Ovary (tissue), 9 donors: ENCODE data around the gene ECM1. TPM values are rescaled to one million over a fixed set of nuclear protein-coding genes. Genes with fewer than 3 reads are reported as not detected.

ENCODE experiments used
- DNase-seq, 5 donors: peaks; one replicate each; pipeline ENCODE4 v3.0.0-alpha.2; 2019 to 2020
- H3K27ac ChIP-seq, 2 donors: fragments of 200-600 bp; one replicate each; pipeline versions ENCODE4 v1.5.1 to v1.8.0; 2019 to 2022
- H3K27me3 ChIP-seq: fragments of 200-600 bp; one replicate; pipeline ENCODE4 v1.8.0; 2022
- H3K36me3 ChIP-seq: fragments of 200-600 bp; sonication (generic); one replicate; pipeline ENCODE4 v1.5.1; 2019
- H3K4me1 ChIP-seq: one replicate; pipeline ENCODE4 v1.8.1; 2013; ENCODE audit warnings: mild to moderate bottlenecking, moderate library complexity; ENCODE audit not compliant: insufficient read depth
- H3K4me3 ChIP-seq: fragments of 200-600 bp; sonication (generic); one replicate; pipeline ENCODE4 v1.5.1; 2017
- H3K9me3 ChIP-seq, 2 donors: fragments of 200-600 bp in 1 of 2; sonication (generic) in 1 of 2; one replicate each; pipeline versions ENCODE4 v1.5.1 to v1.8.1; 2013 to 2019; ENCODE audit warnings: mild to moderate bottlenecking in 1 of 2, moderate library complexity in 1 of 2
- EP300 ChIP-seq: sonication (generic); formaldehyde crosslinking; IDR thresholded peaks from one replicate; pipeline ENCODE4 v1.6.1; 2017; ENCODE audit warnings: antibody characterized with exemption
- POLR2A ChIP-seq: fragments of 450-650 bp; IDR thresholded peaks from one replicate; pipeline ENCODE4 v1.6.1; 2017; ENCODE audit warnings: antibody characterized with exemption, mild to moderate bottlenecking, moderate library complexity
- WGBS, 3 donors: extraction: QIAGEN DNeasy Blood & Tissue Kit in 1 of 3; methylation state at CpG; one replicate each; pipeline versions ENCODE4 v1.1.5 to v1.1.7; 2013 to 2017; 5-methylcytosine and 5-hydroxymethylcytosine counted together
- intact Hi-C, 4 donors: fragments of 100-400 bp; cut with DNase I; formaldehyde crosslinking; loops; one replicate each; pipeline versions ENCODE4 v1.11.0 to v1.15.1; 2022 to 2023
- polyA plus RNA-seq, 2 donors: library from polyadenylated mRNA; stranded (reverse); fragments of 200-250 nt in 1 of 2; fragments of 350-450 nt in 1 of 2; fragmentation: Illumina TruSeq in 1 of 2; extraction: RNeasy Lipid Tissue Mini Kit (QIAGEN cat#74804) in 1 of 2; gene quantifications; one replicate each; pipeline ENCODE4 v1.2.3, GENCODE V29; 2013 to 2014
- total RNA-seq, 7 donors: library from RNA; depleted of rRNA in 2 of 7; stranded (reverse); fragments of >200 nt in 2 of 7; fragmentation: NEBNext Ultra II Directional in 3 of 7; extraction: Animal tissue kit (Norgen Biotek cat#: 25700) in 3 of 7; gene quantifications; one replicate each; pipeline versions ENCODE4 v1.1.0 to v1.2.4, GENCODE V29; 2016 to 2023
- TF ChIP-seq, protein P1 (sequence below), 3 donors: fragments of 450-650 bp in 2 of 3; fragments of 200-600 bp in 1 of 3; IDR thresholded peaks; one replicate each; pipeline versions ENCODE4 v1.5.1 to v1.8.0; 2016 to 2022; ENCODE audit warnings: antibody characterized with exemption in 3 of 3, mild to moderate bottlenecking in 1 of 3
- donor health status: DM: no; HTN: no; CAD: no; lungs with moderate emphysema.
- donor health status: DM: no; HTN: no; CAD: no.
- donor health status: Bipolar disorder and iron deficiency.
- donor health status: DM: yes; HTN: yes; CAD: no.
- donor health status: DM: no; HTN: no; CAD: no.
- donor health status: DM: yes; HTN: yes; CAD: no.

Gene ECM1
- total and polyA plus RNA-seq, 9 donors = 1.8 to 16.7 (median 6.2) TPM

DNA sequence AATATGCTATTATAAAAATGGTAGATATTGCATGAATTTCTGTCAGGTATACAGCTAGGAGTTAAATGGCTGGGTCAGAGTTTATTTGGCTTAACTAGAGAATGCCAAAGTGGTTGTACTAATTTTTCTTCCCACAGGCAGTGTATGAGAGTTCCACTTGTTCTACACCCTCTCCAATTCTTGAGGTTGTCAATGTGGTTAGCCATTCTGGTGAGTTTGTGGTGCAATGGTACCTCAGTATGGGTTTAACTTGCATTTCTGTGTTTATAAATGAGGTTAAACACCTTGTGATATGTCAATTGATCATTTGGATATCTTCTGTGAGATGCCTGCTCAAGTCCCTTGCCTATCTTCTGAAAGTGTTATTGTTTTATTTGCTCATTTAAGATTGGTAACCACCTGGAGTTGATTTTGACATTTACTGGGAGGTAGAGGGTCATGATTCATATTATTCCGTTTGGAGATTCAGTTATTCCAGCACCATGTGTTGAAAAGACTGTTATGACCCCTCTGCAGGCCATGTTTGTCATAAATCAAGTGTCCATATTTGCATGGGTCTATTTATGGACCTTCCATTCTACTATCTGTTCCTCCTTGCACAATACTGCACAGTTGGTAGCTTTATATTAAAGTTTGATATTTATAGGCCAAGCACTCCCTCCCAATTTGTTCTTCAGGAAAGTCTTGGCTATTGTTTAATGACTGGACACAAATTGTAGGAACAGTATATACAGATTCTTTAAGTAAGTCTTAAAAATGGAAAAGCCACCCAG is 13.5 kb downstream of the ECM1 start:
- TF ChIP-seq POLR2A = no peak
- no peak for TF ChIP-seq EP300
- TF ChIP-seq, protein P1, sequence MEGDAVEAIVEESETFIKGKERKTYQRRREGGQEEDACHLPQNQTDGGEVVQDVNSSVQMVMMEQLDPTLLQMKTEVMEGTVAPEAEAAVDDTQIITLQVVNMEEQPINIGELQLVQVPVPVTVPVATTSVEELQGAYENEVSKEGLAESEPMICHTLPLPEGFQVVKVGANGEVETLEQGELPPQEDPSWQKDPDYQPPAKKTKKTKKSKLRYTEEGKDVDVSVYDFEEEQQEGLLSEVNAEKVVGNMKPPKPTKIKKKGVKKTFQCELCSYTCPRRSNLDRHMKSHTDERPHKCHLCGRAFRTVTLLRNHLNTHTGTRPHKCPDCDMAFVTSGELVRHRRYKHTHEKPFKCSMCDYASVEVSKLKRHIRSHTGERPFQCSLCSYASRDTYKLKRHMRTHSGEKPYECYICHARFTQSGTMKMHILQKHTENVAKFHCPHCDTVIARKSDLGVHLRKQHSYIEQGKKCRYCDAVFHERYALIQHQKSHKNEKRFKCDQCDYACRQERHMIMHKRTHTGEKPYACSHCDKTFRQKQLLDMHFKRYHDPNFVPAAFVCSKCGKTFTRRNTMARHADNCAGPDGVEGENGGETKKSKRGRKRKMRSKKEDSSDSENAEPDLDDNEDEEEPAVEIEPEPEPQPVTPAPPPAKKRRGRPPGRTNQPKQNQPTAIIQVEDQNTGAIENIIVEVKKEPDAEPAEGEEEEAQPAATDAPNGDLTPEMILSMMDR (IDR thresholded peaks at IDR 0.05) = no peak
- no peak overlapping the region for H3K4me3 ChIP-seq
- WGBS, 3 donors = 53 to 60% (median 54%) methylated on average over 1 of the region's 1 CpG

DNA sequence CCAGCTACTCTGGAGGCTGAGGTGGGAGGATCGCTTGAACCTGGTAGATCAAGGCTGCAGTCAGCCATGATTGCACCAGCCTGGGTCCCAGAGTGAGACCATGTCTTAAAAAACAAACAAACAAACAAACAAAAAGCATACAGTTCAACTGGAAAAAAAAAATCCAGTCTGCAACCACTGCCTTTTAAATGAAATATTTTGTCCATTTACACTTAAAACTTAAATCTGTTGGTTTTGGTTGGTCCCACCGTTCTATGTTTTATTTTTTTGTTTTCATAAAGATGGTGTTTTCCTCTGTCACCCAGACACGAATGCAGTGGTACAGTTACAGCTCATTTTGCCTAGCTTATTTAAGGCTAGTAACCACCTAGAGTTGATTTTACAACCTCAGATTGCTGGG is 17.4 kb downstream of the ECM1 start:
- 80 to 92% (median 81%) methylated on average over 3 of the region's 3 CpGs for WGBS, 3 donors
- DNase-seq = no peak
- H3K4me1 ChIP-seq = no peaks in the 10 kb centered on the region
- H3K9me3 ChIP-seq = no peaks in the 10 kb centered on the region
- H3K27ac ChIP-seq = no peak overlapping the region
- no peak for TF ChIP-seq EP300
- no peak for TF ChIP-seq POLR2A
- TF ChIP-seq, protein P1 (IDR thresholded peaks at IDR 0.05) = no peak
- H3K36me3 ChIP-seq = no peaks in the 10 kb centered on the region
- intact Hi-C loops = no loop called here
- no peaks in the 10 kb centered on the region for H3K27me3 ChIP-seq
- H3K4me3 ChIP-seq = no peak overlapping the region

More for the DNA sequence above, 13.5 kb downstream of the ECM1 start:
- H3K27ac ChIP-seq = no peak overlapping the region
- no peaks in the 10 kb centered on the region for H3K9me3 ChIP-seq
- DNase-seq = no peak
- intact Hi-C loops = no loop called here
- no peaks in the 10 kb centered on the region for H3K27me3 ChIP-seq
- H3K36me3 ChIP-seq = no peaks in the 10 kb centered on the region
- no peaks in the 10 kb centered on the region for H3K4me1 ChIP-seq

DNA sequence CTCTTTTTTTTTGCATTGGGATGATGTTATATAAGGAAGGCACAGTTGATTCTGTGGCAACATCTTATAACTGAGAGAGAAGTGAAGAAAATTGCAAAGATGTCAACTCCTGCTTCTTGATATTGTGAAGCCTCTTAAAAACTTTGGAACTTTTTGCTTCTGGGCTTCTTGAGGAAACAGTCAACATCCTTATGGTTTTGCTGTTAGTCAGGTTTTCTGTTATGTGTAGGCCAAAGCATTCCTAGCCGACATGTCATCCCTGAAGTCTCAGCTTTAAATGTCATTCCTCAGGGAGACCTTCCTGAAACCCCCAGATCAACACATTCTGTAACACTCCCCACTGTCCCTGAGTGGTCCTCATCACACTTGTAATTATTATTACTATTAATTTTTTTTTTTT is 20.3 kb downstream of the ECM1 start:
- Histone ChIP-seq H3K9me3 (no peaks in the 10 kb centered on the region), H3K4me3 (no peak overlapping the region), H3K36me3 (no peaks in the 10 kb centered on the region), H3K27ac (no peak overlapping the region), H3K4me1 (no peaks in the 10 kb centered on the region), H3K27me3 (no peaks in the 10 kb centered on the region)
- DNase-seq = no peak
- WGBS, 3 donors = 75 to 82% (median 81%) methylated on average over 1 of the region's 1 CpG
- intact Hi-C loops = no loop called here
- TF ChIP-seq POLR2A (no peak), EP300 (no peak)
- TF ChIP-seq, protein P1 (IDR thresholded peaks at IDR 0.05) = no peak

DNA sequence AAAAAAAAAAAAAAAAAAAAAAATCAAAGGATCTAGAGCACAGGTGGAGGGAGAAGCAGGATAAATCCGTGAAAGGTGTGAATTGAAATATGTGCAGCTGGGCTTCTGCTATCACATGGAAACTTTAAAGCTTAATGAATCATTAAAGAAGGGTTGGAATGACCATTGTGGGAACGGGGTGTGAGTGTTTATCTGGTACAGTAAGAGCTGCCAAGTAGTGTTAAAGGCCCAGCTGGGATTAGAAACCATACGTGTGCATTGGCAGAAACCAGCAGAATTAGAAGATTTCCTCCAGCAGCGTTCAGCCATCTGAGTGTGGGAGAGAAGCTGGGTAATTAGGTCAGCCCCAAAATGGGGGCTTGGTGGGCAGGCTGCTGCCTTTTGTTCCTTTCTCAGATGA is 21.1 kb downstream of the ECM1 start:
- intact Hi-C loops = no loop called here
- H3K9me3 ChIP-seq = no peaks in the 10 kb centered on the region
- H3K36me3 ChIP-seq = no peaks in the 10 kb centered on the region
- H3K4me1 ChIP-seq = no peaks in the 10 kb centered on the region
- H3K4me3 ChIP-seq = no peak overlapping the region
- DNase-seq = peak in 1 of 5 donors; percentile 25
- H3K27me3 ChIP-seq = no peaks in the 10 kb centered on the region
- 2 to 7% (median 4%) methylated on average over 4 of the region's 4 CpGs for WGBS, 3 donors
- TF ChIP-seq EP300 (no peak), POLR2A (no peak)
- H3K27ac ChIP-seq = no peak overlapping the region

DNA sequence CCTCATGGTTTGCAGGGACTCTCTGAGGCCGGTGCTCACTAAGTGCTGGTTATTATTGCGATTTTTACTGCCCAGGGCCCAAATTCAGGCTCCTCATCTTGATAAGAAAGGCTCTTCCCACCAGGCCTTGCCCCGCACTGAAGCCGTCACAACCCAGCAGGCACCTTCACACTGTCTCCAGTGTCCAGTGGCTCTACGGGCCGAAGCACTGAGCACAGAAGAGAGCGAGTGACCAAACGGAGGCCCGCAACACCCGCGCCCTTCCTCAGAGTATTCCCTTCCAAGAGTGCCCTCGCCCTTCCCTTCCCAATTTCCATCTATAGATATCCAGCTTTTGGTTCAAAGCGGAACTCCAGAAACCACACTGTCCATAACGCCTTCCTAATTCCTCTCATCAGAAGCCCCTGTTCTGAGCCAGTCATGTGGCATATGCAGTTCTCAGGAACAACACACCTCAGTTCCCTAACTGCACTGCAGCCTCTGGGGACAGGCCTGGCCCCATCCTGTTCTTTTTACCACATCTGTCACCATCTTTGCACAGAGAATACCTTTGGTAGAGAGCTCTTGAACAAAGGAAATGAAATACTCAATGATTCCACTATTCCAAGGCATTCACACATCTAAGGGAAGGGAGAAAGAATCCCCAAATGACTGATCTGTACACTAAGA is 22.7 kb downstream of the ECM1 start:
- 96 to 97% (median 96%) methylated on average over 14 of the region's 14 CpGs for WGBS, 3 donors

More for the DNA sequence above, 22.7 kb downstream of the ECM1 start:
- no peaks in the 10 kb centered on the region for H3K9me3 ChIP-seq
- no peaks in the 10 kb centered on the region for H3K36me3 ChIP-seq
- no peak overlapping the region for H3K4me3 ChIP-seq
- H3K27me3 ChIP-seq = no peaks in the 10 kb centered on the region
- no peak for TF ChIP-seq EP300
- DNase-seq = no peak
- no peak overlapping the region for H3K27ac ChIP-seq
- intact Hi-C loops = loop anchor here in 3 of 4 donors (5.0 to 10.0 kb wide), 3 partner anchors 58 to 66 kb away; no protein-coding TSS in a partner anchor
- no peaks in the 10 kb centered on the region for H3K4me1 ChIP-seq
